ENCODE data around the gene HMGN1. TPM values are rescaled to one million over a fixed set of nuclear protein-coding genes. Genes with fewer than 3 reads are reported as not detected.

The HMGN1 gene
- polyA plus RNA-seq, 1 donor, result 741 TPM

GRCh38 chr21:39336457-39337008 lies 12.4 kb downstream of the HMGN1 start:
- DNase-seq, result no peak

- no peak for DNase-seq
Observed at GRCh38 chr21:39334611-39335010, 14.3 kb downstream of the HMGN1 start.

- no peak for DNase-seq
Observed at GRCh38 chr21:39332175-39332574, 16.7 kb downstream of the HMGN1 start.

- DNase-seq, result no peak
Observed at GRCh38 chr21:39330001-39330400, 18.9 kb downstream of the HMGN1 start.

- DNase-seq, result no peak
Observed at GRCh38 chr21:39327727-39328126, 21.2 kb downstream of the HMGN1 start.

- no peak for DNase-seq
Observed at GRCh38 chr21:39326607-39327307, 22.1 kb downstream of the HMGN1 start.

- DNase-seq, result no peak
Observed at GRCh38 chr21:39325458-39325857, 23.4 kb downstream of the HMGN1 start.

- DNase-seq, result no peak
Observed at GRCh38 chr21:39321424-39321823, 27.5 kb downstream of the HMGN1 start.

- DNase-seq, result no peak
Observed at GRCh38 chr21:39319814-39320332, 29.0 kb downstream of the HMGN1 start.

GRCh38 chr21:39319251-39319756 lies 29.6 kb downstream of the HMGN1 start:
- no peak for DNase-seq

GRCh38 chr21:39318091-39318959 lies 30.6 kb downstream of the HMGN1 start:
- DNase-seq, result no peak

GRCh38 chr21:39317134-39318090 lies 31.5 kb downstream of the HMGN1 start:
- no peak for DNase-seq

GRCh38 chr21:39316729-39317128 lies 32.2 kb downstream of the HMGN1 start:
- DNase-seq, result no peak

GRCh38 chr21:39315603-39316445 lies 33.1 kb downstream of the HMGN1 start:
- no peak for DNase-seq

- peak; percentile 57 for DNase-seq
Observed at GRCh38 chr21:39314143-39315027, 34.5 kb downstream of the HMGN1 start.

GRCh38 chr21:39313571-39314142 lies 35.2 kb downstream of the HMGN1 start, which contains the start of gene BRWD1:
BRWD1 (minus strand) TSS chr21:39313632; CDS start chr21:39313491, 141 bp downstream.
- peak; percentile 84 for DNase-seq

GRCh38 chr21:39313042-39313570 lies 35.8 kb downstream of the HMGN1 start:
- DNase-seq, result peak; percentile 10
